Measurements from ENCODE around the gene WASF3.

DNA sequence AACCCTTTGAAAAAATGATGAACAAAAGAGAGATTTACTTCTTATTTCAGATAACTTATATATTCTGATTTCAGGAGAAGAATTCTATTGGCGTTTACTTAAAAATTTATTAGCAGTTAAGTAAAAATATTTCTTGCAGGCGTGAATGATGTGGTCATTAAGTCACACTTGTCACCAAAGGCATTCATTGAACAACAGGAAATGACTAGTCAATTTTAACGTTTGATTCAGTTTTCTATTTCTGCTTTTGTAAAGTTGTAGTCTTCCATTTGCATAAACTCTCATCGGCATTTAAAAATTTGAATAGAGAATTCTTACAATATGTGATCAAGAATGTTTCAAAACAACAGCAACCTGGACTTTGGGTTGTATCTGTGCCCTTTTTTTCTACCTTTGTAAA lies 119.7 kb downstream of the WASF3 start:
- TF ChIP-seq NCOA2 (CRISPR knock-in tag; IDR thresholded peaks at IDR 0.05), result no peak
- TF ChIP-seq NFYB (CRISPR knock-in tag; IDR thresholded peaks at IDR 0.05), result no peak
- no peak for TF ChIP-seq RORA (CRISPR knock-in tag; IDR thresholded peaks at IDR 0.05)
- no peak for TF ChIP-seq CTCF (CRISPR knock-in tag; IDR thresholded peaks at IDR 0.05)
- no peak for TF ChIP-seq POLR2A (IDR thresholded peaks at IDR 0.05; ENCODE audit: insufficient read depth in 1 of 2, low read depth in 2 of 2, low read length in 2 of 2)
- no peak for TF ChIP-seq ZSCAN29 (CRISPR knock-in tag; conservative IDR thresholded peaks at IDR 0.05)
- no peak for TF ChIP-seq POLR2AphosphoS5 (IDR thresholded peaks at IDR 0.05; ENCODE audit: low read depth, low read length)
- no peak for TF ChIP-seq ZNF850 (CRISPR knock-in tag; conservative IDR thresholded peaks at IDR 0.05)
- TF ChIP-seq CAMTA2 (CRISPR knock-in tag; IDR thresholded peaks at IDR 0.05; ENCODE audit: borderline replicate concordance), result no peak
- TF ChIP-seq HCFC1 (IDR thresholded peaks at IDR 0.05; ENCODE audit: low read depth, low read length), result no peak

Measured in HepG2 (cell line).